Skeletal muscle tissue (tissue), 4 donors: ENCODE measurements around the gene OR1F1. TPM values are rescaled to one million over a fixed set of nuclear protein-coding genes. Genes with fewer than 3 reads are reported as not detected.
A peak's percentile ranks its signal among the peaks of the same experiment; 100 is the strongest.

Experiments
- H3K27ac ChIP-seq: one replicate; pipeline ENCODE4 v1.7.0; 2013; ENCODE audit warnings: mild to moderate bottlenecking, low read depth, low read length, inconsistent platforms
- H3K27me3 ChIP-seq, 3 donors: one replicate each; pipeline ENCODE4 v1.7.0; 2013; ENCODE audit warnings: low read length in 3 of 3; ENCODE audit not compliant: control insufficient read depth in 3 of 3, insufficient read depth in 3 of 3
- H3K36me3 ChIP-seq, 3 donors: one replicate each; pipeline ENCODE4 v1.7.0; 2013; ENCODE audit warnings: low read length in 3 of 3; ENCODE audit not compliant: control insufficient read depth in 3 of 3, insufficient read depth in 3 of 3
- H3K4me1 ChIP-seq, 3 donors: one replicate each; pipeline ENCODE4 v1.7.0; 2013; ENCODE audit warnings: low read length in 3 of 3, mild to moderate bottlenecking in 3 of 3; ENCODE audit not compliant: control insufficient read depth in 3 of 3, insufficient read depth in 3 of 3
- H3K4me3 ChIP-seq, 3 donors: one replicate each; pipeline ENCODE4 v1.7.0; 2013; ENCODE audit warnings: low read length in 3 of 3
- H3K9ac ChIP-seq, 3 donors: one replicate each; pipeline ENCODE4 v1.7.0; 2013; ENCODE audit warnings: low read length in 3 of 3, mild to moderate bottlenecking in 3 of 3, moderate library complexity in 2 of 3, low read depth in 1 of 3
- H3K9me3 ChIP-seq, 3 donors: one replicate each; pipeline ENCODE4 v1.7.0; 2013; ENCODE audit warnings: low read length in 3 of 3; ENCODE audit not compliant: control insufficient read depth in 3 of 3
- total RNA-seq: library from RNA; depleted of rRNA; stranded (reverse); fragments of >200 nt; gene quantifications from one replicate; pipeline ENCODE4 v1.2.3, GENCODE V29; 2014
- donor health status: Osteomylitis.

Gene OR1F1
- total RNA-seq, 1 donor from 2014 or later, result not detected

- H3K27me3 ChIP-seq, result peaks cover 0 to 21% (median 18%) of the 10 kb centered on the region in 3 donors
- no peaks in the 10 kb centered on the region for H3K36me3 ChIP-seq
- peak overlapping the region; percentile 71 to 80 (median 77) for H3K4me3 ChIP-seq
- H3K4me1 ChIP-seq, result peaks cover 25 to 34% (median 33%) of the 10 kb centered on the region in 3 donors
- peak overlapping the region; percentile 65 for H3K27ac ChIP-seq
- peak overlapping the region; percentile 59 to 79 (median 77) for H3K9ac ChIP-seq
- H3K9me3 ChIP-seq, result no peaks in the 10 kb centered on the region
Measured at GRCh38 chr16:3149630-3150345, 38.2 kb upstream of the OR1F1 start.

- Histone ChIP-seq H3K4me3 (peak overlapping the region; percentile 71 to 80 (median 77)), H3K27ac (peak overlapping the region; percentile 65), H3K9me3 (peaks cover 0 to 5% (median 0%) of the 10 kb centered on the region in 3 donors), H3K27me3 (peaks cover 0 to 23% (median 18%) of the 10 kb centered on the region in 3 donors), H3K36me3 (no peaks in the 10 kb centered on the region), H3K9ac (peak overlapping the region; percentile 59 to 79 (median 79)), H3K4me1 (peaks cover 17 to 27% (median 26%) of the 10 kb centered on the region in 3 donors)
Measured at GRCh38 chr16:3150346-3151218, 37.4 kb upstream of the OR1F1 start.

GRCh38 chr16:3152027-3152276 is 36.1 kb upstream of the OR1F1 start:
- H3K27me3 ChIP-seq, result peaks cover 0 to 26% (median 20%) of the 10 kb centered on the region in 3 donors
- no peak overlapping the region for H3K9ac ChIP-seq
- peak overlapping the region in 2 of 3 donors; percentile 68 to 69 for H3K4me3 ChIP-seq
- peaks cover 16 to 27% (median 26%) of the 10 kb centered on the region in 3 donors for H3K4me1 ChIP-seq
- H3K9me3 ChIP-seq, result peaks cover 0 to 6% (median 0%) of the 10 kb centered on the region in 3 donors
- no peak overlapping the region for H3K27ac ChIP-seq
- H3K36me3 ChIP-seq, result no peaks in the 10 kb centered on the region

GRCh38 chr16:3152277-3152990 is 35.6 kb upstream of the OR1F1 start:
- peaks cover 17 to 27% (median 26%) of the 10 kb centered on the region in 3 donors for H3K4me1 ChIP-seq
- no peaks in the 10 kb centered on the region for H3K36me3 ChIP-seq
- H3K9me3 ChIP-seq, result peaks cover 0 to 6% (median 0%) of the 10 kb centered on the region in 3 donors
- peak overlapping the region in 2 of 3 donors; percentile 0 to 66 for H3K9ac ChIP-seq
- peaks cover under 1 to 31% (median 24%) of the 10 kb centered on the region in 3 donors for H3K27me3 ChIP-seq
- H3K27ac ChIP-seq, result no peak overlapping the region
- H3K4me3 ChIP-seq, result peak overlapping the region; percentile 42 to 69 (median 68)

GRCh38 chr16:3152991-3153368 is 35.0 kb upstream of the OR1F1 start:
- Histone ChIP-seq H3K4me1 (peaks cover 22 to 32% (median 27%) of the 10 kb centered on the region in 3 donors), H3K27me3 (peaks cover 3 to 36% (median 29%) of the 10 kb centered on the region in 3 donors), H3K4me3 (peak overlapping the region in 2 of 3 donors; percentile 42 to 68), H3K9me3 (peaks cover 0 to 6% (median 0%) of the 10 kb centered on the region in 3 donors), H3K36me3 (no peaks in the 10 kb centered on the region), H3K27ac (no peak overlapping the region), H3K9ac (no peak overlapping the region)

GRCh38 chr16:3155181-3155580 is 32.8 kb upstream of the OR1F1 start:
- H3K27ac ChIP-seq, result no peak overlapping the region
- no peak overlapping the region for H3K4me3 ChIP-seq
- H3K9ac ChIP-seq, result no peak overlapping the region
- H3K4me1 ChIP-seq, result peaks cover 23 to 39% (median 33%) of the 10 kb centered on the region in 3 donors
- no peaks in the 10 kb centered on the region for H3K36me3 ChIP-seq
- peaks cover 0 to 6% (median 0%) of the 10 kb centered on the region in 3 donors for H3K9me3 ChIP-seq
- peaks cover 5 to 50% (median 46%) of the 10 kb centered on the region in 3 donors for H3K27me3 ChIP-seq

- Histone ChIP-seq H3K9ac (no peak overlapping the region), H3K27me3 (peaks cover 7 to 51% (median 45%) of the 10 kb centered on the region in 3 donors), H3K9me3 (peaks cover 0 to 6% (median 0%) of the 10 kb centered on the region in 3 donors), H3K4me3 (no peak overlapping the region), H3K27ac (no peak overlapping the region), H3K36me3 (no peaks in the 10 kb centered on the region), H3K4me1 (peaks cover 18 to 36% (median 31%) of the 10 kb centered on the region in 3 donors)
Measured at GRCh38 chr16:3155972-3156371, 32.0 kb upstream of the OR1F1 start.

- Histone ChIP-seq H3K4me1 (peaks cover 13 to 29% (median 24%) of the 10 kb centered on the region in 3 donors), H3K9ac (peak overlapping the region; percentile 13 to 72 (median 64)), H3K27ac (peak overlapping the region; percentile 60), H3K9me3 (peaks cover 0 to 6% (median 0%) of the 10 kb centered on the region in 3 donors), H3K27me3 (peaks cover 10 to 58% (median 53%) of the 10 kb centered on the region in 3 donors), H3K4me3 (peak overlapping the region; percentile 57 to 76 (median 72)), H3K36me3 (no peaks in the 10 kb centered on the region)
Measured at GRCh38 chr16:3157229-3158025, 30.6 kb upstream of the OR1F1 start.

- Histone ChIP-seq H3K9ac (peak overlapping the region; percentile 13 to 72 (median 64)), H3K27me3 (peaks cover 10 to 57% (median 52%) of the 10 kb centered on the region in 3 donors), H3K27ac (peak overlapping the region; percentile 60), H3K4me3 (peak overlapping the region; percentile 57 to 76 (median 72)), H3K4me1 (peaks cover 13 to 26% (median 20%) of the 10 kb centered on the region in 3 donors), H3K36me3 (no peaks in the 10 kb centered on the region), H3K9me3 (peaks cover 0 to 6% (median 0%) of the 10 kb centered on the region in 3 donors)
Measured at GRCh38 chr16:3158026-3158509, 29.9 kb upstream of the OR1F1 start.
